GM10248 (cell line): ENCODE data around the gene SSH2.

ENCODE experiments used
- CTCF ChIA-PET: fragments of 300-600 bp; sonication (Branson Sonifier 250); formaldehyde crosslinking; extraction: SDS; loops from one replicate; lab custom pipeline; 2021; ENCODE audit warnings: antibody characterized with exemption; lab: Yijun Ruan, JAX
- POLR2A ChIA-PET: fragments of 350-650 bp; sonication (Branson Sonifier 250); formaldehyde crosslinking; extraction: SDS; loops from one replicate; lab custom pipeline; 2020; ENCODE audit warnings: antibody characterized with exemption; lab: Yijun Ruan, JAX
- DNase-seq: peaks from one replicate; pipeline ENCODE4 v3.0.0; 2012; ENCODE audit errors: extremely low spot score
- TF ChIP-seq, protein P1 (sequence below): IDR thresholded peaks from 2 replicates; pipeline ENCODE4 v1.5.1; 2012; ENCODE audit warnings: mild to moderate bottlenecking, low read depth; ENCODE audit errors: extremely low read depth, missing control alignments, control extremely low read depth

Gene SSH2

DNA sequence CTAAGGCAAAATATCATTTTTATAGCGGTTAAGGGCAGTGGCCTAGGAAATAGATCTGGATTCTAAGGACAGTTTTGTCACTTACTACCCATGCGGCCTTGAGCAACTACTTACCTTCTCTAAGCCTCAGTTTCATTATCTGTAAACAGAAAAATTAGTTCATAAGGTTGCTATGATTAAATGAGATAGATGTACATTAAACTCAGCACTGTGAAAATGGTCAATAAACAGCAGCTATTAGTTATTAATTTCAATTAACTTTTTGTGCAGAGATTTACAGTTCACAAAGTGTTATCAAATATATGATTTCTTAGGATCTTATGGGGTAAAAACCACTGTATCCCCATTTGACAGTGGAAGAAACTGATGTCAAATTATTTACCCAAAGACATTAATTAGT lies 171.8 kb downstream of the SSH2 start:
- DNase-seq = no peak
- ChIA-PET POLR2A (no interaction called here), CTCF (interaction anchor here (1.4 kb wide), 1 partner anchor 99 kb away, joined by 3 read pairs; no protein-coding TSS in a partner anchor)
- TF ChIP-seq, protein P1, sequence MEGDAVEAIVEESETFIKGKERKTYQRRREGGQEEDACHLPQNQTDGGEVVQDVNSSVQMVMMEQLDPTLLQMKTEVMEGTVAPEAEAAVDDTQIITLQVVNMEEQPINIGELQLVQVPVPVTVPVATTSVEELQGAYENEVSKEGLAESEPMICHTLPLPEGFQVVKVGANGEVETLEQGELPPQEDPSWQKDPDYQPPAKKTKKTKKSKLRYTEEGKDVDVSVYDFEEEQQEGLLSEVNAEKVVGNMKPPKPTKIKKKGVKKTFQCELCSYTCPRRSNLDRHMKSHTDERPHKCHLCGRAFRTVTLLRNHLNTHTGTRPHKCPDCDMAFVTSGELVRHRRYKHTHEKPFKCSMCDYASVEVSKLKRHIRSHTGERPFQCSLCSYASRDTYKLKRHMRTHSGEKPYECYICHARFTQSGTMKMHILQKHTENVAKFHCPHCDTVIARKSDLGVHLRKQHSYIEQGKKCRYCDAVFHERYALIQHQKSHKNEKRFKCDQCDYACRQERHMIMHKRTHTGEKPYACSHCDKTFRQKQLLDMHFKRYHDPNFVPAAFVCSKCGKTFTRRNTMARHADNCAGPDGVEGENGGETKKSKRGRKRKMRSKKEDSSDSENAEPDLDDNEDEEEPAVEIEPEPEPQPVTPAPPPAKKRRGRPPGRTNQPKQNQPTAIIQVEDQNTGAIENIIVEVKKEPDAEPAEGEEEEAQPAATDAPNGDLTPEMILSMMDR = no peak

DNA sequence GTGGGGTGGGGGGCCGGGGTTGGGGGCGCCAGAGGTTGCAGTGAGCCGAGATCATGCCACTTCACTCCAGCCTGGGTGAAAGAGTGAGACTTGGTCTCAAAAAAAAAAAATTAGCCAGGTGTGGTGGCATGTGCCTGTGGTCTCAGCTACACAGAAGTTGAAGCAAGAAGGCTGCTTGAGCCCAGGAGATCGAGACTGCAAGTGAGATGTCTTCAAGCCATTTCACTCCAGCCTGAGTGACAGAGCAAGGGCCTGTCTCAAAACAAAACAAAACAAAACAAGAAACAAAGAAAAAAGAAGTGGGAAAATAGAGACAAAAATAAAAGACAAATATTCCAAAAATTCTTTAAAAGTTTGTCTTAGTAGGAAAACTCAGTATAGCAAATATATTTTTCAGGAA lies 172.2 kb downstream of the SSH2 start:
- CTCF ChIA-PET = interaction anchor here (1.1 to 1.3 kb wide), 3 partner anchors 10 to 142 kb away, joined by 3 to 4 read pairs (median 3); no protein-coding TSS in a partner anchor
- TF ChIP-seq, protein P1 = no peak
- no peak for DNase-seq
- POLR2A ChIA-PET = no interaction called here

DNA sequence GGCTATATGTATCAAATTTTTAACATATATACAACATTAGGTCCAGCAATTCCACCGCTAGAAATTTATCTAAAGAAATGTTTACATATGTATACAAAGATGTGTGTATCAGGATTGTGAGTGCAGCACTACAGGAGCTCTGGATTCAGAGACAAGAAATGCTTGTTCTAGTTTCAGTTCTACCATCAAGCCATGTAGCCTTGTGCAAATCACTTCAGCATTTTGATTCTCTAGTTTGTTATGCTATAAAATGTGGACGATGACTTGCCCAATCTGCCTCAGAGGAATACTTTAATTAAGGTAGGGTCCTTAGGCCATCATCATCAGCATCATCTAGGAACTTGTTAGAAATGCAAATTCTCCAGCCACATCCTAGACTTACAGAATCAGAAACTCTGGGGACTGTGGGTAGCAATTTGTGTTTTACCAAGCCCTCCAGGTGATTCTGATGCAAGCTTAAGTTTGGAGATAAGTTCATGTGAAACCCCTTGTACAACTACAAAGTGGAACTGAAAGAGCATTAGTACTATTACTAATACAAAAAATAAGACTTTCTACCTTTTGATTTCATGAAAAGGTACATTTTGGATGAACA lies 176.1 kb downstream of the SSH2 start:
- CTCF ChIA-PET = interaction anchor here (1.2 to 1.5 kb wide), 2 partner anchors 136 to 141 kb away, joined by 3 read pairs; no protein-coding TSS in a partner anchor
- DNase-seq = peak; percentile 32
- TF ChIP-seq, protein P1 = no peak
- POLR2A ChIA-PET = no interaction called here

DNA sequence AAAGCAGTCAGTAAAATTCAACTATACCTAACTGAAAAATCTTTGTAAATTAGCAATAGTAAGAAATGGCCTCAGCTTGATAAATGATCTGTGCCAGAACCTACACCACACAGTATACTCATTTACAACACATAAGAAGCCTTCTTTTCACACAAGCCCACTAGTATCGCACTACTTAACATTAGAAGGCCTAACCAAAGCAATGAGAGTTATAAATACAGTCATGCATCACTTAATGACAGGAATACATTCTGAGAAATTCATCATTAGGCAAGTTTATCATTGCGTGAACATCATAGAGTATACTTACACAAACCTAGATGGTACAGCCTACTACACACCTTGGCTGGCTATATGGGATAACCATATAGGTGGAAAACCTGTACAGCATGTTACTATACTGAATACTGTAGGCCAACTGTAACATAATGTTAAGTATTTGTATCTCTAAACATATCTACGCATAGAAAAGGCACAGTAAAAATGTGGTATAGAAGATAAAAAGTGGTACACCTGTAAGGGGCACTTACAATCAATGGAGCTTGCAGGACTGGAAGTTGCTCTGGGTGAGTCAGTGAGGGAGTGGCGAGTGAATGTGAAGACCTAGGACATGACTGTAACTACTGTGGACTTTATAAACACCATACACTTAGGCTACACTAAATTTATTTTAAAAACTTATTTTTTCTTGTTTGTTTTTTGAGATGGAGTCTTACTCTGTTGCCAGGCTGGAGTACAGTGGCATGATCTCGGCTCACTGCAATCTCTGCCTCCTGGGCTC lies 180.8 kb downstream of the SSH2 start:
- ChIA-PET CTCF (interaction anchor here (0.7 to 1.5 kb wide), 4 partner anchors 8 to 132 kb away, joined by 3 to 6 read pairs (median 3); no protein-coding TSS in a partner anchor), POLR2A (no interaction called here)
- TF ChIP-seq, protein P1 = no peak
- no peak for DNase-seq

DNA sequence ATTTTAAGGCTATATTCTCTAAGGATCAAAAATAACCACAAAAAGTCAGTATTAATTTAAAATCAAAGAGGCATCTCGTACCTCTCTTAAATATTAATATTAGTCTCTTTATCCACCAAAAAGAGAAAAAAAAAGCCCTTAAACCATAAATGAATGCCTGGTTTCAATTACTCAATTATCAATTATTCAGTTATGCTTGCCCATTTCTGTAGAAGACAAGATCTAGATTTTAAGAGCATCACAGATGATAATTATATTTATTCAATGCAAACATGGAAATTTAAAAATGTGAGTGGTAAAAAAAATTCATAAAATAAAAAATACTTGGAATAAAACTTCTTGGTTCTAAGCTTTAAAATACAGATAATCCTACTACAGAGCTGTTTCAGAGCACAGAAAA lies 181.6 kb downstream of the SSH2 start:
- POLR2A ChIA-PET = no interaction called here
- TF ChIP-seq, protein P1 = no peak
- DNase-seq = no peak
- CTCF ChIA-PET = interaction anchor here (0.9 to 1.5 kb wide), 2 partner anchors 9 to 132 kb away, joined by 3 to 6 read pairs; no protein-coding TSS in a partner anchor

- ChIA-PET CTCF (interaction anchor here (1.5 kb wide), 1 partner anchor 131 kb away, joined by 6 read pairs; no protein-coding TSS in a partner anchor), POLR2A (no interaction called here)
- DNase-seq = no peak
- TF ChIP-seq, protein P1 = no peak
Measured at GRCh38 chr17:29747660-29748059, 182.4 kb downstream of the SSH2 start.
